K562 (cell line): ENCODE data around the gene NRROS. TPM values are rescaled to one million over a fixed set of nuclear protein-coding genes. Genes with fewer than 3 reads are reported as not detected.

Experiments
- BACH1 ChIP-seq: fragments of 200-800 bp; sonication (Bioruptor generic); IDR thresholded peaks from 2 replicates; pipeline ENCODE4 v1.6.1; 2016; ENCODE audit warnings: missing genetic modification characterization, missing compliant biosample characterization
- MXI1 ChIP-seq: IDR thresholded peaks from 2 replicates; pipeline ENCODE4 v1.6.1; 2011; ENCODE audit warnings: low read depth, mild to moderate bottlenecking, improper control_type of control experiment, low read length
- PHF8 ChIP-seq: fragments of 200-600 bp; sonication (generic); IDR thresholded peaks from 2 replicates; pipeline ENCODE4 v1.6.1; 2012; ENCODE audit warnings: mixed run types, mild to moderate bottlenecking, inconsistent platforms, low read length, moderate library complexity, borderline replicate concordance
- SLC30A9 ChIP-seq: fragments of 250-450 bp; sonication (Bioruptor Pico); IDR thresholded peaks from 2 replicates; pipeline ENCODE4 v1.8.0; 2022; ENCODE audit warnings: mild to moderate bottlenecking, moderate library complexity
- ZKSCAN8 ChIP-seq: fragments of 200-800 bp; sonication (Bioruptor generic); IDR thresholded peaks from 2 replicates; pipeline ENCODE4 v1.6.1; 2016; ENCODE audit warnings: missing genetic modification characterization, missing compliant biosample characterization
- polyA plus RNA-seq, 8 experiments: library from polyadenylated mRNA; depleted of rRNA in 4 of 8; stranded (reverse) in 5 of 8; unstranded in 3 of 8; fragments of >200 nt; fragmentation: Nextera tagmentation in 2 of 8; fragmentation: Illumina TruSeq in 1 of 8; extraction: Ambion mirVana in 2 of 8; extraction: Trizol in 1 of 8; gene quantifications; 2 replicates each; pipeline versions ENCODE4 v1.2.1 to v1.2.3, GENCODE V29; 2011 to 2014; ENCODE audit warnings: inconsistent platforms in 1 of 8, missing spikeins in 1 of 8
- total RNA-seq, 7 experiments: library from RNA; depleted of rRNA in 6 of 7; stranded (reverse); fragments of >200 nt in 6 of 7; fragmentation: Illumina TruSeq in 2 of 7; extraction: Trizol in 2 of 7; gene quantifications; 2 replicates each; pipeline versions ENCODE4 v1.2.1 to v1.2.3, GENCODE V29; 2011 to 2021; ENCODE audit warnings: low replicate concordance in 1 of 7
- TF ChIP-seq, protein P1 (sequence below): sonication (generic); formaldehyde crosslinking; IDR thresholded peaks from 2 replicates; pipeline ENCODE4 v1.5.0; 2020; ENCODE audit warnings: missing genetic modification reagents
- TF ChIP-seq, protein P2 (sequence below): fragments of 250-450 bp; sonication (Bioruptor Pico); IDR thresholded peaks from 2 replicates; pipeline ENCODE4 v1.4.0; 2020; ENCODE audit warnings: mild to moderate bottlenecking
- TF ChIP-seq, protein P3 (sequence below): sonication (generic); formaldehyde crosslinking; IDR thresholded peaks from 2 replicates; pipeline ENCODE4 v1.4.0; 2020; ENCODE audit warnings: mild to moderate bottlenecking, missing genetic modification reagents
- TF ChIP-seq, protein P4 (sequence below): fragments of 450-650 bp; IDR thresholded peaks from 2 replicates; pipeline ENCODE4 v1.6.1; 2016; ENCODE audit warnings: mild to moderate bottlenecking, moderate library complexity

Gene NRROS
- total and polyA plus RNA-seq, 9 of the 15 experiments (the other 6 are each of a cell fraction or from before 2014, with no cell fraction given), result 0.34 to 13.8 (median 3.8) TPM

DNA sequence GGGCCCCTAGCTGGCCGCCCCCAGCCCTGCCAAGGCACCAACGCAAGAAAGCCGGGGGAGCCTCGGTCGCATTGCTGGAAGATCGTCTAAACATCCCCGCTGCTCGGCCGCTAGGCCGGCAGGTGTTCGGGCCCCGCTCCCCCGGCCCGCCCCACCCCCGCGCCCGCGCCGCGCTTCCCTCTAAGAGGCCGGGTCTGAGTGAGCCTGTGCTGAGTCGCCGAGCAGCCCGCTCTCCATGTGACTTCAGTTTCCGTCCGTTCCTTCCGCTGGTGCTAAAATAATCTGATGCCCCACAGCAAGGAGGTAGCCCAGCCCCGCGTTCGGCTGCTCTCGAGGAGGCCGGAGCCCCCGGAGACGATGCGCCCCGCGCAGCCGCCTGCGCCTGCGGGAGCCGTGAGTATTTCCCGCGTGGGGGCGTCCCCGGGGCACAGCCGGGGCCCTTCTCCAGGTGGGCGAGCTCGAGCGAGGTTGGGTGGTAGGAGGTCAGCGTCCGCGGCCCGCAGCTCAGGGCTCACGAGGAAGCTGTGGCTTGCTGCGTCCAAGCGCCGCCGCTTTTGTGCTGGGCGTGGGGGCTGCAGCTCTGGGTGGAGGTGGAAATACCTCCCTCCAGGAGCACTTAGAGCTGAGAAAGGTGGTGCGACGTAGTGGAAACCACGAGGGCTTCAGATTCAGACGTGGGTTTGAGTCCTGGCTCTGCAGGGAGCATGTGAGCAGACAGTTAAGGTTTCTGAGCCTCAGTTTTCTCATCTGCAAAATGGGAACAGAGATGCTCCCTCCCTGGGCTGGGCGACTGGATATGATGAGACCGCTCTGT is at the start of gene NRROS (continued):
- TF ChIP-seq BACH1 (tag), result no peak
- TF ChIP-seq, protein P1, sequence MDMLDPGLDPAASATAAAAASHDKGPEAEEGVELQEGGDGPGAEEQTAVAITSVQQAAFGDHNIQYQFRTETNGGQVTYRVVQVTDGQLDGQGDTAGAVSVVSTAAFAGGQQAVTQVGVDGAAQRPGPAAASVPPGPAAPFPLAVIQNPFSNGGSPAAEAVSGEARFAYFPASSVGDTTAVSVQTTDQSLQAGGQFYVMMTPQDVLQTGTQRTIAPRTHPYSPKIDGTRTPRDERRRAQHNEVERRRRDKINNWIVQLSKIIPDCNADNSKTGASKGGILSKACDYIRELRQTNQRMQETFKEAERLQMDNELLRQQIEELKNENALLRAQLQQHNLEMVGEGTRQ, result peak; percentile 76
- TF ChIP-seq, protein P2, sequence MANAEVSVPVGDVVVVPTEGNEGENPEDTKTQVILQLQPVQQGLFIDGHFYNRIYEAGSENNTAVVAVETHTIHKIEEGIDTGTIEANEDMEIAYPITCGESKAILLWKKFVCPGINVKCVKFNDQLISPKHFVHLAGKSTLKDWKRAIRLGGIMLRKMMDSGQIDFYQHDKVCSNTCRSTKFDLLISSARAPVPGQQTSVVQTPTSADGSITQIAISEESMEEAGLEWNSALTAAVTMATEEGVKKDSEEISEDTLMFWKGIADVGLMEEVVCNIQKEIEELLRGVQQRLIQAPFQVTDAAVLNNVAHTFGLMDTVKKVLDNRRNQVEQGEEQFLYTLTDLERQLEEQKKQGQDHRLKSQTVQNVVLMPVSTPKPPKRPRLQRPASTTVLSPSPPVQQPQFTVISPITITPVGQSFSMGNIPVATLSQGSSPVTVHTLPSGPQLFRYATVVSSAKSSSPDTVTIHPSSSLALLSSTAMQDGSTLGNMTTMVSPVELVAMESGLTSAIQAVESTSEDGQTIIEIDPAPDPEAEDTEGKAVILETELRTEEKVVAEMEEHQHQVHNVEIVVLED, result no peak
- TF ChIP-seq ZKSCAN8 (CRISPR knock-in tag), result 0 out of 2 replicates have a peak, but pooled peaks have one; percentile 16
- TF ChIP-seq, protein P3, sequence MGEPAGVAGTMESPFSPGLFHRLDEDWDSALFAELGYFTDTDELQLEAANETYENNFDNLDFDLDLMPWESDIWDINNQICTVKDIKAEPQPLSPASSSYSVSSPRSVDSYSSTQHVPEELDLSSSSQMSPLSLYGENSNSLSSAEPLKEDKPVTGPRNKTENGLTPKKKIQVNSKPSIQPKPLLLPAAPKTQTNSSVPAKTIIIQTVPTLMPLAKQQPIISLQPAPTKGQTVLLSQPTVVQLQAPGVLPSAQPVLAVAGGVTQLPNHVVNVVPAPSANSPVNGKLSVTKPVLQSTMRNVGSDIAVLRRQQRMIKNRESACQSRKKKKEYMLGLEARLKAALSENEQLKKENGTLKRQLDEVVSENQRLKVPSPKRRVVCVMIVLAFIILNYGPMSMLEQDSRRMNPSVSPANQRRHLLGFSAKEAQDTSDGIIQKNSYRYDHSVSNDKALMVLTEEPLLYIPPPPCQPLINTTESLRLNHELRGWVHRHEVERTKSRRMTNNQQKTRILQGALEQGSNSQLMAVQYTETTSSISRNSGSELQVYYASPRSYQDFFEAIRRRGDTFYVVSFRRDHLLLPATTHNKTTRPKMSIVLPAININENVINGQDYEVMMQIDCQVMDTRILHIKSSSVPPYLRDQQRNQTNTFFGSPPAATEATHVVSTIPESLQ (CRISPR knock-in tag), result peak; percentile 81
- TF ChIP-seq SLC30A9 (CRISPR knock-in tag), result no peak
- peak; percentile 70; the same call in 1 of the 2 replicates for TF ChIP-seq PHF8
- TF ChIP-seq, protein P4, sequence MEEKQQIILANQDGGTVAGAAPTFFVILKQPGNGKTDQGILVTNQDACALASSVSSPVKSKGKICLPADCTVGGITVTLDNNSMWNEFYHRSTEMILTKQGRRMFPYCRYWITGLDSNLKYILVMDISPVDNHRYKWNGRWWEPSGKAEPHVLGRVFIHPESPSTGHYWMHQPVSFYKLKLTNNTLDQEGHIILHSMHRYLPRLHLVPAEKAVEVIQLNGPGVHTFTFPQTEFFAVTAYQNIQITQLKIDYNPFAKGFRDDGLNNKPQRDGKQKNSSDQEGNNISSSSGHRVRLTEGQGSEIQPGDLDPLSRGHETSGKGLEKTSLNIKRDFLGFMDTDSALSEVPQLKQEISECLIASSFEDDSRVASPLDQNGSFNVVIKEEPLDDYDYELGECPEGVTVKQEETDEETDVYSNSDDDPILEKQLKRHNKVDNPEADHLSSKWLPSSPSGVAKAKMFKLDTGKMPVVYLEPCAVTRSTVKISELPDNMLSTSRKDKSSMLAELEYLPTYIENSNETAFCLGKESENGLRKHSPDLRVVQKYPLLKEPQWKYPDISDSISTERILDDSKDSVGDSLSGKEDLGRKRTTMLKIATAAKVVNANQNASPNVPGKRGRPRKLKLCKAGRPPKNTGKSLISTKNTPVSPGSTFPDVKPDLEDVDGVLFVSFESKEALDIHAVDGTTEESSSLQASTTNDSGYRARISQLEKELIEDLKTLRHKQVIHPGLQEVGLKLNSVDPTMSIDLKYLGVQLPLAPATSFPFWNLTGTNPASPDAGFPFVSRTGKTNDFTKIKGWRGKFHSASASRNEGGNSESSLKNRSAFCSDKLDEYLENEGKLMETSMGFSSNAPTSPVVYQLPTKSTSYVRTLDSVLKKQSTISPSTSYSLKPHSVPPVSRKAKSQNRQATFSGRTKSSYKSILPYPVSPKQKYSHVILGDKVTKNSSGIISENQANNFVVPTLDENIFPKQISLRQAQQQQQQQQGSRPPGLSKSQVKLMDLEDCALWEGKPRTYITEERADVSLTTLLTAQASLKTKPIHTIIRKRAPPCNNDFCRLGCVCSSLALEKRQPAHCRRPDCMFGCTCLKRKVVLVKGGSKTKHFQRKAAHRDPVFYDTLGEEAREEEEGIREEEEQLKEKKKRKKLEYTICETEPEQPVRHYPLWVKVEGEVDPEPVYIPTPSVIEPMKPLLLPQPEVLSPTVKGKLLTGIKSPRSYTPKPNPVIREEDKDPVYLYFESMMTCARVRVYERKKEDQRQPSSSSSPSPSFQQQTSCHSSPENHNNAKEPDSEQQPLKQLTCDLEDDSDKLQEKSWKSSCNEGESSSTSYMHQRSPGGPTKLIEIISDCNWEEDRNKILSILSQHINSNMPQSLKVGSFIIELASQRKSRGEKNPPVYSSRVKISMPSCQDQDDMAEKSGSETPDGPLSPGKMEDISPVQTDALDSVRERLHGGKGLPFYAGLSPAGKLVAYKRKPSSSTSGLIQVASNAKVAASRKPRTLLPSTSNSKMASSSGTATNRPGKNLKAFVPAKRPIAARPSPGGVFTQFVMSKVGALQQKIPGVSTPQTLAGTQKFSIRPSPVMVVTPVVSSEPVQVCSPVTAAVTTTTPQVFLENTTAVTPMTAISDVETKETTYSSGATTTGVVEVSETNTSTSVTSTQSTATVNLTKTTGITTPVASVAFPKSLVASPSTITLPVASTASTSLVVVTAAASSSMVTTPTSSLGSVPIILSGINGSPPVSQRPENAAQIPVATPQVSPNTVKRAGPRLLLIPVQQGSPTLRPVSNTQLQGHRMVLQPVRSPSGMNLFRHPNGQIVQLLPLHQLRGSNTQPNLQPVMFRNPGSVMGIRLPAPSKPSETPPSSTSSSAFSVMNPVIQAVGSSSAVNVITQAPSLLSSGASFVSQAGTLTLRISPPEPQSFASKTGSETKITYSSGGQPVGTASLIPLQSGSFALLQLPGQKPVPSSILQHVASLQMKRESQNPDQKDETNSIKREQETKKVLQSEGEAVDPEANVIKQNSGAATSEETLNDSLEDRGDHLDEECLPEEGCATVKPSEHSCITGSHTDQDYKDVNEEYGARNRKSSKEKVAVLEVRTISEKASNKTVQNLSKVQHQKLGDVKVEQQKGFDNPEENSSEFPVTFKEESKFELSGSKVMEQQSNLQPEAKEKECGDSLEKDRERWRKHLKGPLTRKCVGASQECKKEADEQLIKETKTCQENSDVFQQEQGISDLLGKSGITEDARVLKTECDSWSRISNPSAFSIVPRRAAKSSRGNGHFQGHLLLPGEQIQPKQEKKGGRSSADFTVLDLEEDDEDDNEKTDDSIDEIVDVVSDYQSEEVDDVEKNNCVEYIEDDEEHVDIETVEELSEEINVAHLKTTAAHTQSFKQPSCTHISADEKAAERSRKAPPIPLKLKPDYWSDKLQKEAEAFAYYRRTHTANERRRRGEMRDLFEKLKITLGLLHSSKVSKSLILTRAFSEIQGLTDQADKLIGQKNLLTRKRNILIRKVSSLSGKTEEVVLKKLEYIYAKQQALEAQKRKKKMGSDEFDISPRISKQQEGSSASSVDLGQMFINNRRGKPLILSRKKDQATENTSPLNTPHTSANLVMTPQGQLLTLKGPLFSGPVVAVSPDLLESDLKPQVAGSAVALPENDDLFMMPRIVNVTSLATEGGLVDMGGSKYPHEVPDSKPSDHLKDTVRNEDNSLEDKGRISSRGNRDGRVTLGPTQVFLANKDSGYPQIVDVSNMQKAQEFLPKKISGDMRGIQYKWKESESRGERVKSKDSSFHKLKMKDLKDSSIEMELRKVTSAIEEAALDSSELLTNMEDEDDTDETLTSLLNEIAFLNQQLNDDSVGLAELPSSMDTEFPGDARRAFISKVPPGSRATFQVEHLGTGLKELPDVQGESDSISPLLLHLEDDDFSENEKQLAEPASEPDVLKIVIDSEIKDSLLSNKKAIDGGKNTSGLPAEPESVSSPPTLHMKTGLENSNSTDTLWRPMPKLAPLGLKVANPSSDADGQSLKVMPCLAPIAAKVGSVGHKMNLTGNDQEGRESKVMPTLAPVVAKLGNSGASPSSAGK, result peak; percentile 75
- TF ChIP-seq MXI1, result peak; percentile 27; the same call in 1 of the 2 replicates
